ENCODE measurements around the gene PLTP.
"Not testable (repeated sequence)": the region's sequence is repeated elsewhere in the genome, so short reads cannot be mapped to it uniquely, and the experiment has no call there.

The PLTP gene

DNA sequence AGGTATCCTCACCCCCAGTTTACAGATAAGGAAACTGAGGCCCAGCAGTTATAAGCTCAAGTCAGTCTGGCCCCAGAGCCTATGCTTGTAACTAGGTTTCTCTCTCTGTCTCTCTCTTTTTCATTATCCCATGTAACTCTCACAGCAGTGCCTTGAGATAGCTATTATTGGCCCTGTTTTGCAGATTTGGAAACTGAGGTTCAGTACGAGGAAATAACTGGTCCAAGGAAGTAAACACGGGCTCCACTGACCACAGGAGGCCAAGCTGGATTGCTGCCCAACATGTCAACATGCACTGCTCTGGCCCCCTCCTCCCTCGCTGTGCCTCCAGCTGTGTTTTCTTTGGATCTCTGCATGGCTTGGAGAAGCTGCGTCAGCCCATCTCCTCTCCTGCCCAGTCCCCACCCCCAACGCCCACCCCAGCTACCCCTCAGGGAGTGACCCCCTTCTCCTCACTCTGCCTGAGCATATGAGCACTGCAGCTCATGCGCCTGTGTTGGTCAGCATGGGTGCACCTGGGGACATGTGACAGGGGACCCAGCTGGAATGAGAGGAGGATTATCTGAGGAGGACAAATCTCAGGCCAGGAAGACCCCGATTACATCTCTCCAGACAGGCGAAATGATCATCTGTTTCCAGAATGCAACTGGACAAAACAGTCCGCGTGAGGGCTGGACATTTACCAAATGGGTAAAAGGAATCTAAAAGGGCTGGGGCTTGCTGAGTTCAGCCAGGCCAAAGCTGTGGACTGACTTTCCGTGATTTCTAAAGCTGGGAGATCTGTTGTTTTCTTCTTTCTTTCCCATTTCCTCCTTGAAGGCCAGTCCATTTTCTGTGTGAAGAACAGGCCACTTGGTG is 7.8 kb upstream of the PLTP start:
- no peak for DNase-seq

DNA sequence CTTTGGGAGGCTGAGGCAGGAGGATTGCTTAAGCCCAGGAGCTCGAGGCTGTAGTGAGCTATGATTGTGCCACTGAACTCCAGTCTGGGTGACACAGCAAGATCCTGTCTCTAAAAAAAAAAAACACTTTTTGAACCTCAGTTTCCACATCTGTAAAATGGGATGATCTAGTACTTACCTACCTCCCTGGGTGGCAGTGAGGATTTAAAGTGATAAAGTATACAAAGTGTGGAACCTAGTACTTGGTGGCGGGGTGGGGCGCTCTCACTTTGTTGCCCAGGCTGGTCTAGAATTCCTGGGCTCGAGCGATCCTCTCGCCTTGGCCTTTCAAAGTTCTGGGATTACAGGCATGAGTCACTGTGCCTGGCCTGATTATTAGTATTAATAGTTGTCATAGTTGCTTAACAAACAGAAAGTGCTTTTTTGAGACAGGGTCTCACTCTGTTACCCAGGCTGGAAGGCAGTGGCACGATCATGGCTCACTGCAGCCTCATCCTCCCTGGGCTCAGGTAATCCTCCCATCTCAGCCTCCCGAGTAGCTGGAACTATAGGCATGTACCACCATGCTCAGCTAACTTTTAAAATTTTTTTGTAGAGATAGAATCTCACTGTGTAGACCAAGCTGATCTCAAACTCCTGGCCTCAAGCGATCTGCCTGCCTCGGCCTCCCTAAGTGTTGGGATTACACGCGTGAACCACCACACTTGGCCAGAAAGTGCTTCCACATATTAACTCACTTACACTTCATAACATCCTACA is 7.0 kb upstream of the PLTP start:
- DNase-seq = no peak

DNA sequence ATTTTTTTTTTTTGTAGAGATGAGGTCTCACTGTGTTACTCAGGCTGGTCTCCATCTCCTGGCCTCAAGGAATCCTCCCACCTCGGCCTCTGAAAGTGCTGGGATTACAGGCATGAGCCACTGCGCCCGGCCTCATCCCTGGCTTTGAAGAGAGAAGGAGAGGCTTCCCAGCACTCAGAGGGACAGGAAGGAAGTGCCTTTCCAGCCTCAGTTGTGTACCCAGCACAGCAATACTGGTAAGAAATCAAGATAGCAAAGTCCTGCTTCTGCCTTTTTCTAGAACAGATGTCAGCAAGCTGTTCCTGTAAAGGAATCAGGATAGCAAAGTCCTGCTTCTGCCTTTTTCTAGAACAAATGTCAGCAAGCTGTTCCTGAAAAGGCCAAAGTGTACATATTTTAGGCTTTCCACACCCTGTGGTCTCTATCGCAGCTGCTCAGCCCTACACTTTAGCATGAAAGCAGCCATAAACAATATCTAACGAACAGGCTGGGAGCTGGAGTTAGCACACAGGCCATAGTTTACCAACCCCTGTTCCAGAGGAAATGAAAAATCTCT is 6.3 kb upstream of the PLTP start:
- no peak for DNase-seq

DNA sequence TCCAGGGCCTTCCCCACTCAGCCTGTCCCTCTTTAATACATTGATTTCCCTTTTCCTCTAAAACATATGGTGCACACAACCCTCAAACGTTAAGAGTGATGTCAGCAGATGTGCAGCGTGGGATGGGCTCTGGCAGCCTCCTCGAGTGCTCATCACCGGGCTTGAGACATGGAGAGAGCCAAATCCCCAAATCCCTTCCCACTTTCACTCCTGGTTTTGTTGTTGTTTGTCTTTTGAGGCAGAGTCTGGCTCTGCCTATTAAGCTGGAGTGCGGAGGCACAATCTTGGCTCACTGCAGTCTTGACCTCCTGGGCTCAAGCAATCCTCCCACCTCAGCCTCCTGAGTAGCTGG is 5.8 kb upstream of the PLTP start:
- DNase-seq = no peak

DNA sequence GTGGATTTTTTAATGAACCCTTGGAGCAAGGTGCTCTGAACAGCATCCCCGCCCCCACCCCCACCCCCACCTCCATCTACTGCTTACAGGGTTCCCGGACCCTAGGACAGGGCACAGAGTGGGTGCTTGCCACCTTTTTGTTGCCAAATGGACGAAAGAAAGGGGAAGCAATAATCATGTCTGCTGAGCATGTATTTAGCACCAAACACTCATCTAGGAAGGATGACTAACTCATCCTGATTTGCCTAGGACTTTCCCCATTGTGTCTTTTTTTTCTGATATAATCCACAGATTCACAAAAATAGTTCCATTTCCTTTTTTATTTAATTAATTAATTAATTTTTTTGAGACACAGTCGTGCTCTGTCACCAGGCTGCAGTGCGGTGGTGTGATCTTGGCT is 1.2 kb upstream of the PLTP start:
- DNase-seq = no peak

DNA sequence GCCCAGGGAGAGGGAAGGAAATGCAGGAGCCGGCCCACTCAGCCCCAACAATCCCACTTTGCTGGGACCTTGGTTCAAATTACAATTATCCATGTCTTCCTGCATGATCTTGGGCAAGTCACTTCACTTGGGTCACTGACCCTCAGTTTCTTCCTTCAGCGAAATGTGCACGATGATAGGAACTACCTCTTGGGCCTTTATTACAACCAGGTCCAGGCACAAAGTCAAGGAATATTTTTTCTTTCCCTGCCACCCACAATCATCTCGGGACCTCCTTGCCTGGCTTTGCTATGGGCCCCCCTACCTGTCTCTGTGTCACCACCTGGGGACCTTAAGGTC is 358 bp upstream of the PLTP start:
- DNase-seq = no peak

DNA sequence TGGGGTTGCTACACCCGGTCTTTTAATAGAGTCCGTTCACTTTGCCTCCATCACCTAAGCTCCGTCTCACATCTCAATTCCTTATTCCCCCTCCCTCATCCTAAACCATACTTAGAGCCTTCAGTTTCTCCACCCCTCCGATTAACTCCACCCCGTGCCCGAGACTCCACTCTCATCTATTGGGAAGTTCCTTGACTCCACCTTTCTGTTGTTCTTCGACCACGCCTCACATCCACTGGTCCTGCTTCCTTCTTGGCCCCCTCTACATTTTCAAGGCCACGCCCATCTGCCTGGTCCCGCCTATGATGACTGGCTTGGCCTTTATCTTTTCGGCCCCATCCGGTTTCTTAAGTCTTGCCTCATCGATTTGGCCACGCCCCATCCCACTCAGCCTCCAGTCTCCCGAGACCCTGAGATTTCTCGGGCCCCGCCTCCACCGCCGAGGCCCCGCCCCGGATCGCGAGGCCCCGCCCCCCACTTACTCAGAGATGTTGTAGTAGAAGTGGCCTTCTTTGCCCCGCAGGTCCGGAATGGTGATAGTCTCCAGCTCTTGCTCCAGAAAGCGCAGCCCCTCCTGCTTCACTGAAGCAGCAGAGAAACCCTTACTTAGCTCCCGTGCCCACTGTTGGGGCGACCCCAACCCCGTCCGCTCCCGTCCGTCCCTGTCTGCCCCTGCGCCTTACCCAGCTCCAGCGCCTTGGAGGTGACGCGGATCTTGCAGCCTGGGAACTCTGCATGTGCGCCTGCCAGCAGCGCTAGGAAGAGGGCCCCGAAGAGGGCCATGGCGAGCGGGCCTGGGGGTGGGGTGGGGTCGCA is 1.1 kb downstream of the PLTP start:
- no peak for DNase-seq

DNA sequence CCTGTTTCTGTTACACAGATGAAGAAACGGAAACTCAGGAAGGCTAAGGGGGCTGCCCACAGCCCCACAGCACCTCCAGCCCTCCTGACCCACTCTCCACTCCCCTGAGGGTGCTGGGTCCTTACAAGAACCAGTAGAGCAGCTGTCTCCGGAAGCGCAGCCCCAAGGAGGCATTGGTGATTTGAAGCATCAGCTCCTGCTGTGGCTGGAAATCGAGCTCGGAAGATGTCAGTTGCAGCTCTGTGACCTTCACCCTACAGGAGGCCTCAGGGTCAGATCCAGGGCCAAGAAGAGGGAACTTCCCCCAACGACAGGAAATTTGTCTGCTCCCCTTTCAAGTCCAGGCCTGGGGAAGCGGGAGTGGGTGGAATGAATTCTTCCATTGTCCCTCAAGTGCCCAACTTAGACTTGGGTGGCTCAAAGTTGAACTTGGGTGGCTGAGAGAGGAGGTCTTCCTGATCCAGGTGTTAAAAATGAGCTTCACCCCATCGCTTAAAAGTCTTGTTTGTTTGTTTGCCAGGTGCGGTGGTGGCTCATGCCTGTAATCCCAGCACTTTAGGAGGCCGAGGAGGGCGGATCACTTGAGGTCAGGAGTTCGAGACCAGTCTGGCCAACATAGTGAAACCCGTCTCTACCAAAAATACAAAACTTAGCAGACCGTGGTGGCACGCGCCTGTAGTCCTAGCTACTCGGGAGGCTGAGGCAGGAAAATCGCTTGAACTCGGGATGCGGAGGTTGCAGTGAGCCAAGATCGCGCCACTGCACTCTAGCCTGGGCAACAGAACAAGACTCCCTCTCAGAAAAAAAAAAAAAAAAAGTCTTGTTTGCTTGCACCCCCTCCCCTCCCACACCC is 1.9 kb downstream of the PLTP start:
- DNase-seq = no peak

DNA sequence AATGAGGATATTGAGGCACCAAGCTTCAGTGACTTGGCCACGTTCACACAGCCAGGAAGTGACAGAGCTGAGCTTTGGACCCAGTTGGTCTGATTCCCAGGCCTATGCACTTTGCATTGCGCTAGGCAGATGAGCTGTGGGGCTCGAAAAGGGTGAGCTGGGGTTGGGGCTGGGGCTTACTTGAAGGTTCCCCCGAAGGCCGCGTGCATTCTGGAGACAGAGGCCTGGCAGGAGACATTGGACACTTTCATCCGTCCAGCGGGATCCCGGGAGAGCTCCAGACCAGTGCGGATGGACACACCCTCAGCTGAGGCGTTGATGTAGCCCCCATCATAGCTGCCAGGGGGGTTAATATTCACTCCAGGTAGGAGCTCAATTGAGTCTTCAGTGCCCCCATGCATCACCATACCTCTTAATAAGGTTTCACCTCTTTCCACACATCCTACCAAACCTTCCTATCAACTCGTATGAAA is 2.6 kb downstream of the PLTP start:
- DNase-seq = no peak

DNA sequence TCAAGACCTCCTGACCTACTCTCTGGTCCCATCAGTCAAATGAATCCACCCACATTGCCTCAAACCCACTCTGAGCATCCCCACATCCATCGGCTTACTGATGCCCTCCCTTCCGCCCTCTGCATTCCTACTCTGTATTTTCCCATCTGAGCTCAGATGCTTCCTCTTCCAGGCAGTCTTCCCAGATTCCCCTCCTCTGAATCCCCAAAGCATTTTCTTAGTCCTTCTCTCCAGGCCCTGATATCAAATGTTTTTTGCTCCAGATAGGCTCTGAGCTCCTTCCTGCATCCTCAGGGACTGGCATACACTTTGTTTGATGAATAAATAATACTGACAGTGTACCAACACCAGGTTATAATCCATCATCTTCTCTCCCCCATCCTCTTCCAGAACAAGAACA is 3.9 kb downstream of the PLTP start:
- DNase-seq = no peak

DNA sequence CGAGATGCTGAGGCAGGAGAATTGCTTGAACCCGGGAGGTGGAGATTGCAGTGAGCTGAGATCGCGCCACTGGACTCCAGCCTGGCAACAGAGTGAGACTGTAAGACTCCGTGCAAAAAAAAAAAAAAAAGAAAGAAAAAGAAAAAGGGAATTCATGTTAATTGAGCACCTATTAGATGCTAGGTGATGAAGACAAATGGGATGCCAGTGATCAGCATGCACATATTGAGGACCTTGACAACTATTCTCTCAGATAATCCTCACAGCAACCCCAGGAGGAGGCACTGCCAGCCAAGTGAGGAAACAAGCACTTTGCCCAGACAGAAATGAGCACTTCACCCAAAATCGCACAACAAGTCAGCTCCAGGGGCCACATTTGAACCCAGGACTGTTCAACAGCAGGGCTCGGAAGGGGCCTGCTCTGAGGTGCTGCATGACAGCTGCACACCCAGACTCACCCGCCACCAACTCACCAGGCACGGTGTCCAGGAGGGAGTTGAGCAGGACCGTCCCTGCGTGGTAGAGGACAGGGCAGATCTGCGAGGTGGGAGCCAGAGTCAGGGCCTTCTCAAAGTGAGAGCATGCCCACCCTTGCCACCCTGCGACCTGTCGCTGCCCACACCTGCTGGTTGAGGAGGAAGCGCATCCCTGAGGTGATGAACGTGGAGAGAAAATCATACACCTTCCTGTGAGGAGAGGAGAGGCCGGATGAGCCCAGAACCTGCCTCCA is 4.6 kb downstream of the PLTP start:
- DNase-seq = no peak

DNA sequence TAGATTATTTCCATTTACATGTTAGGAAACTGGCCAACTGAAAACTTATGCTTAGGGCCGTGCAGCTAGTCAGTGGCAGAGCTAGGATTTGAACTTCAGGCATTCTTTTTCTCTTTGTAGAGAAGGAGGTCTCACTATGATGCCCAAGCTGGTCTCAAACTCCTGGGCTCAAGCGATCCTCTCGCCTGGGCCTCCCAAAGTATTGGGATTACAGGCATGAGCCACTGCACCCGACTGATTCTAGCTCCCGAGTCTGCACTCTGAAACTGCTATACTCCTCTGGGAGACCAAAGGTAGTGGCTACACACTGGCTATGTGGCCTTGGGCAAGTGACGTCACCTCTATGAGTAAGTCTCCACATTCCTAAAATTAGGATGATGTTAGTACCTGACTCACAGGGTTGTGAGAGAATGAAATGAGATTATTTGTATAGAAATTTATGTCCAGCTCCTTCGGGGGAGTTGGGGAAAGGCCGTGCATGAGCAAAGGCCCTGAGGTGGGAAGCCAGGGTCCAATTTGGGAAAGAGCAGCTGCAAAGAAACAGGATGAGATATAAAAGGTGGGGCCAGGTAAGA is 6.4 kb downstream of the PLTP start:
- no peak for DNase-seq

DNA sequence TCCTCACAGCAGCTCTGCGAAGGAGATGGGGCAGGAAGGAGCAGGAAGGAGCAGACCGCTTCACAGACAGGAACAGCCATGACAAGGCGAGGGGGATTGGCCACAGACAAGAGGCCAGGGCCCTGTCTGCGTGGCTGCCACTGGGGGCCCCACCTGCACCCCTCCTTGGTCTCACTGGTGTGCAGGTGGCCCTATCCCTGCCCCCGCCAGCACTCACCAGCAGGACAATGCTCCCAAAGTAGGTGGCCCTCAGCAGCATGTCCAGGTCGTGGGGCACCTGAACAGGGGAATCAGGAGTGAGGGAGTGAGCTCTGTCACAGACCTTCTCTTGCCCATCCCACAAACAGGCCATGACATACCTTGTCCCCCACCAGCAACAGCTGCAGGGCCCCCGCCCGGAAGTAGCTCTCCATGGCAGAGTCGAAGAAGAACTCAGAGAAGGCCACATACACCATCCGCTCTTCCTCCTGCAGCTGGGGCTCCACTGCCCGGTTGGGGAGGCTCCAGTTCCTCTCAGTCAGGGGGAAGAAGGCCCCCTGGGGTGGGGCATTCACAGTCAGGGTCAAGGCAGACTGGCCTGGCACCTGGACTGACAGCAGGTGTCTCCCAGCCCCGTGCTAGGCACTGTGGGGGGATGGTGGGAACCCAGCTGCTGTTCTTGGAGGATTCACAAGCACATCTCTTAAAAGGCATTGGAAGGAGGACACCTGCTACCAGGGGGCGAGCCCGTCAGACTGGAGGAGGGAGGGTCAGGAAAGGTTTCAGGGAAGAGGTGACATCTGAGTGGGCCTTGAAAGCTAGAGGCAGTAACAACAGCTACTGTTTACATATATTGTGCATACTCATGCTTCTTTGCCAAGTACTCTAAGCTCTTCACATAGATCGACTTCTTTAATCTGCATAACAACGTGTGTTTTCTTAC is 7.1 kb downstream of the PLTP start:
- DNase-seq = no peak

DNA sequence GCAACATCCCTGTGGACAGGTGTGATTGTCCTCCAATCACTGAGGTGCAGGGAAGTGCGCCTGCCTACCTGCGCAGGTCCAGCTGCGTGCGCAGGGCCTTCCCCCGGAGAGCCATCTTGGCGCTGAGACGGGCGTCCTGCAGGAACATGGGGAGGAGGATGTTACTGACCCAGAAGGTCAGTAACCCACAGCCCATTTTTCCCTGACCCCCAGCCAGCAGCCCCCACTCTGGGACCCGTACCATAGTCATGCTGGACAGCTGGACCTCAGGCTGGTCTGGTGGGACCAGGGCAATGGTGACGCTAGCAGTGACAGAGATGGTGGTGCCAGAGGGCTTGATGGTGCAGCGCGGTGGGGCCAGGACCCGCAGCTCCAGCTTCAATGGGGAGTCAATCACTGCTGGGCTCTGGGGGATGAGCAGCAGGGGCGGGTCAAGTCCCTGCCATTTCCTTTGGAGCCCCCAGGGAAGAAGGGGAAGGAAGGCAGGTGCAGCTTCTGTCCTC is 9.7 kb downstream of the PLTP start:
- DNase-seq = no peak

DNA sequence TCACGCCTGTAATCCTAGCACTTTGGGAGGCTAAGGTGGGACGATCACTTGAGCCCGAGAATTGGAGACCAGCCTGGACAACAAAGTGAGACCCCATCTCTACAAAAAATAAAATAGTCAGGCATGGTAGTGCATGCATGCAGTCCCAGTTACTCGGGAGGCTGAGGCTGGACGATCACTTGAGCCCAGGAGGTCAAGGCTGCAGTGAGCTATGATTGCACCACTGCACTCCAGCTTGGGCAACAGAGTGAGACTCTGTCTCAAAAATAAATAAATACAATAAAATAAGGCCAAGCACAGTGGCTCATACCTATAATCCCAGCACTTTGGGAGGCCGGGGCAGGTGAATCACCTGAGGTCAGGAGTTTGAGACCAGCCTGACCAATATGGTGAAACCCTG is 10.6 kb downstream of the PLTP start:
- DNase-seq = not testable (repeated sequence)

DNA sequence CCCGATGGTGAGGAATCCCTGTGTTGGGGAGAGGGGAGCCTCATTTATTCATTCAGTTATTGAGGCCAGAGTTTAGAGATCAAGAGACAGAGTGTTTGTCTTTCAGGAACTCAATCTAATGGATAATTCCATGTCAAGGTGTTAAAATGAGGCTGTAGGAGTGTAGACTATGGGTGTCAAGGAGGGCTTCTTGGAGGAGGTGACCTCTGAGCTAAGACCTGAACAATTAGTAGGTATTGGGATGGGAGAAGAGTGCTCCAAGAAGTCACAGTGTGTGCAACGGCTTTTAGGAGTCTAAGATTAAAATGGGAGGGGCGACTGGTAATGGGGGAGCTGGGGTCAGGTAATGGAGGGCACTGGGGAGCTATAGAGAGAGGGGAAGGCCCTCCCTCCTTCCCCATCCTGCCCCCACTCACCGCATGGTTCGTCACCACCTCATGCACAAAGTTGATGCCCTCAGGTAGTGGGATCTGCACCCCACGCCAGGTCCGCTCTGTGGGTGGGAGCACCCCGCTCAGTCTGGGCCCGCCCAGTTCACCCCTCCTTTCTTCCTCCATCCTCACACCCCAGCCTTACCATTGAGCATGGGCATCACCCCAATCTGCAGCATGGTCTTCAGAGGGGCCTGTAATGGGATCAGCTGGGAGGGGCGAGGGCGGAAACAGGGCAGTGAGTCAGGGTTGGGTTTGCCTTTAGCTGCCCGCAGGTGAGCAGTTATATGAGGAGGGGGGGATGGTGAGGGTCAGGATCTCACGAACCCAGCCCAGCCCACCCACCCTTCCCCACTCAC is 12.7 kb downstream of the PLTP start:
- no peak for DNase-seq

DNA sequence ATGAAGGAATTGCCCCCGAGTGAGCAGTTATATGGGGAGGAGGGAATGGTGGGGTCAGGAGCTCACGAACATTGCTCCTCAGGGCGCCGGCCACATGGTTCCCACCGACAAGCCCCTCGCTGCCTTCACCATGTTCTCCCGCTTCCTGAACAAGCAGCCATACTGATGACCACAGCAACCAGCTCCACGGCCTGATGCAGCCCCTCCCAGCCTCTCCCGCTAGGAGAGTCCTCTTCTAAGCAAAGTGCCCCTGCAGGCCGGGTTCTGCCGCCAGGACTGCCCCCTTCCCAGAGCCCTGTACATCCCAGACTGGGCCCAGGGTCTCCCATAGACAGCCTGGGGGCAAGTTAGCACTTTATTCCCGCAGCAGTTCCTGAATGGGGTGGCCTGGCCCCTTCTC is 13.7 kb downstream of the PLTP start:
- no peak for DNase-seq

DNA sequence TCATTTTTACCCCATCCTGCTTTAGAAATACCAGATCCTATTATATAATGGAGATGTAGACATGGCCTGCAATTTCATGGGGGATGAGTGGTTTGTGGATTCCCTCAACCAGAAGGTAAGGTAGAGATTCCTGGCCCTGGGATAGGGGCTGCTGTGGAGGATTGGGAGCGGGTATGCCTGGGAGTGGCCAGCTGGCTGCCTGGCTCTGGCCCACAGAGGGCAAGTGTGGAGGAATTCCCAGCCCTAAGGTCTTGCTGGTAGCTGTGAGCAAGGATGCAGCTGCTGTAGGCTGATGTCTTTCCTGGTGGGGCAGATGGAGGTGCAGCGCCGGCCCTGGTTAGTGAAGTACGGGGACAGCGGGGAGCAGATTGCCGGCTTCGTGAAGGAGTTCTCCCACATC is 14.3 kb downstream of the PLTP start:
- no peak for DNase-seq

DNA sequence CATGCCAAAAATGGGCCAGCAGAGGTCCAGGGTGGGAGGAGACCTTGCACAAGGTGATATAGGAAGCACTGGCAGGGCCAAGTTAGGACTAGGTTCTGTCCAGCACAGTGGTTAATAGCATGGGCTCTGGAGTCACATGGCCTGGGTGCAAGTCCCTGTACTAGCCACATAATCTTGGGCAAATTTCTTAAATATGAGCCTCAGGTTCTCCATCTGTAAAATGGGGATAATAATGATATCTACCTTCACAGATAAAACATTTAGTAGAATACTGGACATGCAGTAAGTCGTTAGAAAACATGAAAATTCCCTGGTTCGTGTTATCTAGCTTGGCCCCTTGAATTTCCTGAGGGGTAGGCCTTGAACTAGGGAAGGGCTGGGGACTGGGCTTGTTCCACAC is 14.7 kb downstream of the PLTP start:
- no peak for DNase-seq

Measured in NCI-H1092 (cell line).